GM23338 (cell line): ENCODE results near the gene CDC73. TPM values are rescaled to one million over a fixed set of nuclear protein-coding genes. Genes with fewer than 3 reads are reported as not detected.

Experiments
- ATAC-seq: fragments of 200-7000 bp; cut with Tn5 transposase; 3 replicates; pipeline ENCODE4 v1.9.1; 2020
- DNase-seq: peaks from one replicate; pipeline ENCODE4 v3.0.0-alpha.2; 2015; ENCODE audit warnings: low spot score
- H2AFZ ChIP-seq: fragments of 200-600 bp; sonication (generic); 2 replicates; pipeline ENCODE4 v1.8.0; 2016; ENCODE audit warnings: antibody characterized with exemption, mild to moderate bottlenecking, moderate library complexity
- H3F3A ChIP-seq: fragments of 200-600 bp; sonication (generic); replicated peaks from 2 replicates; pipeline ENCODE4 v1.8.0; 2017; ENCODE audit warnings: antibody characterized with exemption, mixed run types, low read depth
- H3K27ac ChIP-seq: fragments of 200-600 bp; sonication (generic); 2 replicates; pipeline ENCODE4 v1.6.1; 2016; ENCODE audit warnings: low read depth
- H3K27me3 ChIP-seq: fragments of 200-600 bp; sonication (generic); 2 replicates; pipeline ENCODE4 v1.8.0; 2016; ENCODE audit warnings: mild to moderate bottlenecking, mixed run types, moderate library complexity; ENCODE audit not compliant: insufficient read depth
- H3K36me3 ChIP-seq: fragments of 200-600 bp; sonication (generic); 2 replicates; pipeline ENCODE4 v1.8.0; 2016; ENCODE audit warnings: mild to moderate bottlenecking; ENCODE audit not compliant: insufficient read depth
- H3K4me1 ChIP-seq: fragments of 200-600 bp; sonication (generic); 2 replicates; pipeline ENCODE4 v1.8.0; 2016; ENCODE audit warnings: mild to moderate bottlenecking, moderate library complexity; ENCODE audit not compliant: insufficient read depth
- H3K4me2 ChIP-seq: fragments of 200-600 bp; sonication (generic); 2 replicates; pipeline ENCODE4 v1.7.1; 2017; ENCODE audit warnings: mixed run types
- H3K4me3 ChIP-seq: fragments of 200-600 bp; sonication (generic); 2 replicates; pipeline ENCODE4 v1.6.1; 2016; ENCODE audit warnings: mixed run types
- H3K79me2 ChIP-seq: fragments of 200-600 bp; sonication (generic); replicated peaks from 2 replicates; pipeline ENCODE4 v1.8.0; 2017; ENCODE audit warnings: mild to moderate bottlenecking; ENCODE audit not compliant: insufficient read depth
- H3K9me2 ChIP-seq: fragments of 200-600 bp; sonication (generic); 2 replicates; pipeline ENCODE4 v1.8.0; 2017; ENCODE audit not compliant: insufficient read depth
- H4K20me1 ChIP-seq: fragments of 200-600 bp; sonication (generic); replicated peaks from 2 replicates; pipeline ENCODE4 v1.8.0; 2017; ENCODE audit warnings: mild to moderate bottlenecking; ENCODE audit not compliant: insufficient read depth
- H3K27ac Mint-ChIP-seq: 2 replicates; pipeline ENCODE4 v1.8.0; 2020; ENCODE audit warnings: inconsistent platforms, mild to moderate bottlenecking, moderate library complexity, mixed read lengths
- H3K27me3 Mint-ChIP-seq: 3 replicates; pipeline ENCODE4 v1.8.0; 2022; ENCODE audit warnings: low read depth, mild to moderate bottlenecking, moderate library complexity, mixed read lengths, inconsistent platforms; ENCODE audit not compliant: insufficient read depth, poor library complexity
- H3K36me3 Mint-ChIP-seq: 3 replicates; pipeline ENCODE4 v1.8.0; 2021; ENCODE audit warnings: low read depth, mild to moderate bottlenecking, inconsistent platforms, moderate library complexity, mixed read lengths
- H3K4me1 Mint-ChIP-seq: 3 replicates; pipeline ENCODE4 v1.8.0; 2020; ENCODE audit warnings: mild to moderate bottlenecking, inconsistent platforms, mixed read lengths
- H3K4me3 Mint-ChIP-seq: 3 replicates; pipeline ENCODE4 v1.8.0; 2021; ENCODE audit warnings: moderate library complexity, mild to moderate bottlenecking, inconsistent platforms, mixed read lengths
- H3K9me3 Mint-ChIP-seq: 3 replicates; pipeline ENCODE4 v1.8.0; 2020; ENCODE audit warnings: moderate library complexity, mild to moderate bottlenecking, inconsistent platforms, mixed read lengths
- EZH2 ChIP-seq: fragments of 200-600 bp; sonication (generic); IDR thresholded peaks from one replicate; pipeline ENCODE4 v1.8.0; 2017; ENCODE audit warnings: antibody characterized with exemption, mild to moderate bottlenecking, low read depth; ENCODE audit not compliant: unreplicated experiment
- EZH2phosphoT487 ChIP-seq: fragments of 200-600 bp; sonication (generic); IDR thresholded peaks from one replicate; pipeline ENCODE4 v1.8.1; 2018; ENCODE audit warnings: antibody characterized with exemption; ENCODE audit not compliant: unreplicated experiment
- JUNB ChIP-seq: IDR thresholded peaks from one replicate; pipeline ENCODE4 v1.6.1; 2016; ENCODE audit warnings: antibody characterized with exemption; ENCODE audit not compliant: unreplicated experiment
- ZNF114 ChIP-seq: fragments of 250-450 bp; sonication (Bioruptor Pico); IDR thresholded peaks from 2 replicates; pipeline ENCODE4 v1.5.0; 2020; ENCODE audit warnings: mild to moderate bottlenecking, moderate library complexity
- ZNF331 ChIP-seq: fragments of 250-450 bp; sonication (Bioruptor Pico); IDR thresholded peaks from 2 replicates; pipeline ENCODE4 v1.5.0; 2020; ENCODE audit warnings: low read depth, mild to moderate bottlenecking, moderate library complexity
- polyA plus RNA-seq: library from polyadenylated mRNA; unstranded; fragments of >200 nt; fragmentation: Nextera tagmentation; extraction: Ambion mirVana; gene quantifications from 2 replicates; pipeline ENCODE4 v1.2.1, GENCODE V29; 2016
- total RNA-seq: library from RNA; depleted of rRNA; stranded (reverse); fragments of >200 nt; shearing (Covaris generic); gene quantifications from 2 replicates; pipeline ENCODE4 v1.2.3, GENCODE V29; 2014
- TF ChIP-seq, protein P1 (sequence below): IDR thresholded peaks from 2 replicates; pipeline ENCODE4 v1.6.1; 2016; ENCODE audit warnings: antibody characterized with exemption
- TF ChIP-seq, protein P2 (sequence below): fragments of 250-450 bp; sonication (Bioruptor Pico); IDR thresholded peaks from 2 replicates; pipeline ENCODE4 v1.5.0; 2020; ENCODE audit warnings: mild to moderate bottlenecking, moderate library complexity
- TF ChIP-seq, protein P3 (sequence below), 2 experiments: fragments of 200-600 bp in 1 of 2; sonication (generic) in 1 of 2; conservative IDR thresholded peaks; 2 replicates each; pipeline versions ENCODE4 v1.5.1 to v1.6.1; 2016 to 2017; ENCODE audit warnings: antibody characterized with exemption in 2 of 2, low read depth in 2 of 2, mild to moderate bottlenecking in 2 of 2, moderate library complexity in 1 of 2
- TF ChIP-seq, protein P4 (sequence below): IDR thresholded peaks from one replicate; pipeline ENCODE4 v1.6.1; 2018; ENCODE audit warnings: antibody characterized with exemption; ENCODE audit not compliant: unreplicated experiment

Gene CDC73
- total and polyA plus RNA-seq, 2 experiments from 2014 or later = 40.4 to 63.2 TPM

DNA sequence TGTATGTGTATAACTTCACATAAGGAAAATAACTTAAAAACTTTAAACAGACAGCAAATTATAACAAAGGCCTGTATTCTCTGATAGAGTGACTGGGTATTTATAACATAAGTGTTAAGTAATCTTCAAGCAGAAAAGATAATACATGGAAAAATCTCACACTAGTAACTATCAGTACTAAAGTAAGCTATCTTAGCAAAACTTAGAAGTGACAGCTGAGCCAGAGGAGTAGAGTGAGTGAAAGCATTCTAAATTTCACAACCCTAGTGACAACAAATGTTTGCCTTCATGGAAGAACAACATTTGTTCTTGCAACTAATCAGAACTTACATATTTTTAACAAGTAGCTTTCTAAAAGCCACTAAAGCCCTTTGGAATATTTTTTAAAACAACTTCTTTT, 139.1 kb downstream of the CDC73 start:
- no peak for DNase-seq
- Histone ChIP-seq H3K27ac (no peak overlapping the region), H3F3A (no peaks in the 10 kb centered on the region), H3K4me3 (no peak overlapping the region), H4K20me1 (no peaks in the 10 kb centered on the region), H3K4me1 (no peaks in the 10 kb centered on the region; the same call in 1 of the 2 replicates), H3K79me2 (no peaks in the 10 kb centered on the region), H2AFZ (no peak overlapping the region), H3K27me3 (no peaks in the 10 kb centered on the region), H3K9me2 (no peaks in the 10 kb centered on the region), H3K36me3 (no peaks in the 10 kb centered on the region), H3K4me2 (no peak overlapping the region)
- TF ChIP-seq, protein P1, sequence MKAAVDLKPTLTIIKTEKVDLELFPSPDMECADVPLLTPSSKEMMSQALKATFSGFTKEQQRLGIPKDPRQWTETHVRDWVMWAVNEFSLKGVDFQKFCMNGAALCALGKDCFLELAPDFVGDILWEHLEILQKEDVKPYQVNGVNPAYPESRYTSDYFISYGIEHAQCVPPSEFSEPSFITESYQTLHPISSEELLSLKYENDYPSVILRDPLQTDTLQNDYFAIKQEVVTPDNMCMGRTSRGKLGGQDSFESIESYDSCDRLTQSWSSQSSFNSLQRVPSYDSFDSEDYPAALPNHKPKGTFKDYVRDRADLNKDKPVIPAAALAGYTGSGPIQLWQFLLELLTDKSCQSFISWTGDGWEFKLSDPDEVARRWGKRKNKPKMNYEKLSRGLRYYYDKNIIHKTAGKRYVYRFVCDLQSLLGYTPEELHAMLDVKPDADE = no peak
- no peak for TF ChIP-seq EZH2phosphoT487
- H3K36me3 Mint-ChIP-seq = no peaks in the 10 kb centered on the region
- no peaks in the 10 kb centered on the region for H3K9me3 Mint-ChIP-seq
- ATAC-seq = no peak
- H3K4me3 Mint-ChIP-seq = no peak overlapping the region
- no peaks in the 10 kb centered on the region for H3K27me3 Mint-ChIP-seq
- no peak overlapping the region for H3K27ac Mint-ChIP-seq
- H3K4me1 Mint-ChIP-seq = peaks cover 7% of the 10 kb centered on the region; the same call in 2 of the 3 replicates

DNA sequence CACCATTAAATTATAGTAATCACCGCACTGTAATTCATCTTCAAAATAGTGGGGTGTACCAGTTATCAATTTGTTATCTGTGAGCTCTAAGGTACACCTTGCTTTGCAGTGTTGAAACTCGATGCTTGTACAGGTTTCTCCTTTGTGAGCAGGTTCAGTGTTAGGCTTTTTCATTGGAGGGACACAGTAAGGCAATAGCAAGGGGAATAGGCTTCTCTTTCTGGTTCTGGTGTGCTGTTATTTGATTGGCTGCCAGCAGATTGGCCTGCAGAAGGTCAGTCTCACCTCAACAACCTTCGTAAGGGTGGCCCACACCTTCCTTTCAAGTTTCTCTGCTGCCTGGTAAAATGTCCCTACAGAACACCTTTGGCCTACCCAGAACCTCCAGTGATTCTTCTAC, 140.8 kb downstream of the CDC73 start:
- H3K36me3 ChIP-seq = no peaks in the 10 kb centered on the region
- H3K9me2 ChIP-seq = no peaks in the 10 kb centered on the region
- H3K79me2 ChIP-seq = no peaks in the 10 kb centered on the region
- no peak overlapping the region for H3K4me2 ChIP-seq
- Mint-ChIP-seq H3K27me3 (no peaks in the 10 kb centered on the region), H3K4me3 (no peak overlapping the region), H3K4me1 (peaks cover 4% of the 10 kb centered on the region; the same call in 2 of the 3 replicates), H3K27ac (peak overlapping the region; percentile 61), H3K36me3 (no peaks in the 10 kb centered on the region), H3K9me3 (no peaks in the 10 kb centered on the region)
- no peak overlapping the region for H3K27ac ChIP-seq
- H3K4me3 ChIP-seq = no peak overlapping the region
- TF ChIP-seq ZNF114 (CRISPR knock-in tag) = no peak
- TF ChIP-seq, protein P2, sequence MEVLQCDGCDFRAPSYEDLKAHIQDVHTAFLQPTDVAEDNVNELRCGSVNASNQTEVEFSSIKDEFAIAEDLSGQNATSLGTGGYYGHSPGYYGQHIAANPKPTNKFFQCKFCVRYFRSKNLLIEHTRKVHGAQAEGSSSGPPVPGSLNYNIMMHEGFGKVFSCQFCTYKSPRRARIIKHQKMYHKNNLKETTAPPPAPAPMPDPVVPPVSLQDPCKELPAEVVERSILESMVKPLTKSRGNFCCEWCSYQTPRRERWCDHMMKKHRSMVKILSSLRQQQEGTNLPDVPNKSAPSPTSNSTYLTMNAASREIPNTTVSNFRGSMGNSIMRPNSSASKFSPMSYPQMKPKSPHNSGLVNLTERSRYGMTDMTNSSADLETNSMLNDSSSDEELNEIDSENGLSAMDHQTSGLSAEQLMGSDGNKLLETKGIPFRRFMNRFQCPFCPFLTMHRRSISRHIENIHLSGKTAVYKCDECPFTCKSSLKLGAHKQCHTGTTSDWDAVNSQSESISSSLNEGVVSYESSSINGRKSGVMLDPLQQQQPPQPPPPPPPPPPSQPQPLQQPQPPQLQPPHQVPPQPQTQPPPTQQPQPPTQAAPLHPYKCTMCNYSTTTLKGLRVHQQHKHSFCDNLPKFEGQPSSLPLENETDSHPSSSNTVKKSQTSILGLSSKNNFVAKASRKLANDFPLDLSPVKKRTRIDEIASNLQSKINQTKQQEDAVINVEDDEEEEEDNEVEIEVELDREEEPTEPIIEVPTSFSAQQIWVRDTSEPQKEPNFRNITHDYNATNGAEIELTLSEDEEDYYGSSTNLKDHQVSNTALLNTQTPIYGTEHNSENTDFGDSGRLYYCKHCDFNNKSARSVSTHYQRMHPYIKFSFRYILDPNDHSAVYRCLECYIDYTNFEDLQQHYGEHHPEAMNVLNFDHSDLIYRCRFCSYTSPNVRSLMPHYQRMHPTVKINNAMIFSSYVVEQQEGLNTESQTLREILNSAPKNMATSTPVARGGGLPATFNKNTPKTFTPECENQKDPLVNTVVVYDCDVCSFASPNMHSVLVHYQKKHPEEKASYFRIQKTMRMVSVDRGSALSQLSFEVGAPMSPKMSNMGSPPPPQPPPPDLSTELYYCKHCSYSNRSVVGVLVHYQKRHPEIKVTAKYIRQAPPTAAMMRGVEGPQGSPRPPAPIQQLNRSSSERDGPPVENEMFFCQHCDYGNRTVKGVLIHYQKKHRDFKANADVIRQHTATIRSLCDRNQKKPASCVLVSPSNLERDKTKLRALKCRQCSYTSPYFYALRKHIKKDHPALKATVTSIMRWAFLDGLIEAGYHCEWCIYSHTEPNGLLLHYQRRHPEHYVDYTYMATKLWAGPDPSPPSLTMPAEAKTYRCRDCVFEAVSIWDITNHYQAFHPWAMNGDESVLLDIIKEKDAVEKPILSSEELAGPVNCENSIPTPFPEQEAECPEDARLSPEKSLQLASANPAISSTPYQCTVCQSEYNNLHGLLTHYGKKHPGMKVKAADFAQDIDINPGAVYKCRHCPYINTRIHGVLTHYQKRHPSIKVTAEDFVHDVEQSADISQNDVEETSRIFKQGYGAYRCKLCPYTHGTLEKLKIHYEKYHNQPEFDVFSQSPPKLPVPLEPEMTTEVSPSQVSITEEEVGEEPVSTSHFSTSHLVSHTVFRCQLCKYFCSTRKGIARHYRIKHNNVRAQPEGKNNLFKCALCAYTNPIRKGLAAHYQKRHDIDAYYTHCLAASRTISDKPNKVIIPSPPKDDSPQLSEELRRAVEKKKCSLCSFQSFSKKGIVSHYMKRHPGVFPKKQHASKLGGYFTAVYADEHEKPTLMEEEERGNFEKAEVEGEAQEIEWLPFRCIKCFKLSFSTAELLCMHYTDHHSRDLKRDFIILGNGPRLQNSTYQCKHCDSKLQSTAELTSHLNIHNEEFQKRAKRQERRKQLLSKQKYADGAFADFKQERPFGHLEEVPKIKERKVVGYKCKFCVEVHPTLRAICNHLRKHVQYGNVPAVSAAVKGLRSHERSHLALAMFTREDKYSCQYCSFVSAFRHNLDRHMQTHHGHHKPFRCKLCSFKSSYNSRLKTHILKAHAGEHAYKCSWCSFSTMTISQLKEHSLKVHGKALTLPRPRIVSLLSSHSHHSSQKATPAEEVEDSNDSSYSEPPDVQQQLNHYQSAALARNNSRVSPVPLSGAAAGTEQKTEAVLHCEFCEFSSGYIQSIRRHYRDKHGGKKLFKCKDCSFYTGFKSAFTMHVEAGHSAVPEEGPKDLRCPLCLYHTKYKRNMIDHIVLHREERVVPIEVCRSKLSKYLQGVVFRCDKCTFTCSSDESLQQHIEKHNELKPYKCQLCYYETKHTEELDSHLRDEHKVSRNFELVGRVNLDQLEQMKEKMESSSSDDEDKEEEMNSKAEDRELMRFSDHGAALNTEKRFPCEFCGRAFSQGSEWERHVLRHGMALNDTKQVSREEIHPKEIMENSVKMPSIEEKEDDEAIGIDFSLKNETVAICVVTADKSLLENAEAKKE (CRISPR knock-in tag) = no peak
- TF ChIP-seq ZNF331 (CRISPR knock-in tag) = no peak
- TF ChIP-seq, protein P3, sequence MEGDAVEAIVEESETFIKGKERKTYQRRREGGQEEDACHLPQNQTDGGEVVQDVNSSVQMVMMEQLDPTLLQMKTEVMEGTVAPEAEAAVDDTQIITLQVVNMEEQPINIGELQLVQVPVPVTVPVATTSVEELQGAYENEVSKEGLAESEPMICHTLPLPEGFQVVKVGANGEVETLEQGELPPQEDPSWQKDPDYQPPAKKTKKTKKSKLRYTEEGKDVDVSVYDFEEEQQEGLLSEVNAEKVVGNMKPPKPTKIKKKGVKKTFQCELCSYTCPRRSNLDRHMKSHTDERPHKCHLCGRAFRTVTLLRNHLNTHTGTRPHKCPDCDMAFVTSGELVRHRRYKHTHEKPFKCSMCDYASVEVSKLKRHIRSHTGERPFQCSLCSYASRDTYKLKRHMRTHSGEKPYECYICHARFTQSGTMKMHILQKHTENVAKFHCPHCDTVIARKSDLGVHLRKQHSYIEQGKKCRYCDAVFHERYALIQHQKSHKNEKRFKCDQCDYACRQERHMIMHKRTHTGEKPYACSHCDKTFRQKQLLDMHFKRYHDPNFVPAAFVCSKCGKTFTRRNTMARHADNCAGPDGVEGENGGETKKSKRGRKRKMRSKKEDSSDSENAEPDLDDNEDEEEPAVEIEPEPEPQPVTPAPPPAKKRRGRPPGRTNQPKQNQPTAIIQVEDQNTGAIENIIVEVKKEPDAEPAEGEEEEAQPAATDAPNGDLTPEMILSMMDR (conservative IDR thresholded peaks at IDR 0.05; ENCODE audit: low read depth in 2 of 2) = no peak
- TF ChIP-seq EZH2 = no peak
- TF ChIP-seq, protein P4, sequence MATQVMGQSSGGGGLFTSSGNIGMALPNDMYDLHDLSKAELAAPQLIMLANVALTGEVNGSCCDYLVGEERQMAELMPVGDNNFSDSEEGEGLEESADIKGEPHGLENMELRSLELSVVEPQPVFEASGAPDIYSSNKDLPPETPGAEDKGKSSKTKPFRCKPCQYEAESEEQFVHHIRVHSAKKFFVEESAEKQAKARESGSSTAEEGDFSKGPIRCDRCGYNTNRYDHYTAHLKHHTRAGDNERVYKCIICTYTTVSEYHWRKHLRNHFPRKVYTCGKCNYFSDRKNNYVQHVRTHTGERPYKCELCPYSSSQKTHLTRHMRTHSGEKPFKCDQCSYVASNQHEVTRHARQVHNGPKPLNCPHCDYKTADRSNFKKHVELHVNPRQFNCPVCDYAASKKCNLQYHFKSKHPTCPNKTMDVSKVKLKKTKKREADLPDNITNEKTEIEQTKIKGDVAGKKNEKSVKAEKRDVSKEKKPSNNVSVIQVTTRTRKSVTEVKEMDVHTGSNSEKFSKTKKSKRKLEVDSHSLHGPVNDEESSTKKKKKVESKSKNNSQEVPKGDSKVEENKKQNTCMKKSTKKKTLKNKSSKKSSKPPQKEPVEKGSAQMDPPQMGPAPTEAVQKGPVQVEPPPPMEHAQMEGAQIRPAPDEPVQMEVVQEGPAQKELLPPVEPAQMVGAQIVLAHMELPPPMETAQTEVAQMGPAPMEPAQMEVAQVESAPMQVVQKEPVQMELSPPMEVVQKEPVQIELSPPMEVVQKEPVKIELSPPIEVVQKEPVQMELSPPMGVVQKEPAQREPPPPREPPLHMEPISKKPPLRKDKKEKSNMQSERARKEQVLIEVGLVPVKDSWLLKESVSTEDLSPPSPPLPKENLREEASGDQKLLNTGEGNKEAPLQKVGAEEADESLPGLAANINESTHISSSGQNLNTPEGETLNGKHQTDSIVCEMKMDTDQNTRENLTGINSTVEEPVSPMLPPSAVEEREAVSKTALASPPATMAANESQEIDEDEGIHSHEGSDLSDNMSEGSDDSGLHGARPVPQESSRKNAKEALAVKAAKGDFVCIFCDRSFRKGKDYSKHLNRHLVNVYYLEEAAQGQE = no peak
- no peak for TF ChIP-seq JUNB
- ATAC-seq = peak; percentile 55
- no peaks in the 10 kb centered on the region for H4K20me1 ChIP-seq
- H2AFZ ChIP-seq = no peak overlapping the region
- no peaks in the 10 kb centered on the region for H3K27me3 ChIP-seq
- no peaks in the 10 kb centered on the region for H3F3A ChIP-seq
- no peaks in the 10 kb centered on the region; the same call in 1 of the 2 replicates for H3K4me1 ChIP-seq
- DNase-seq = no peak
